IMR-90 (cell line): ENCODE measurements around the gene ABTB2. TPM values are rescaled to one million over a fixed set of nuclear protein-coding genes. Genes with fewer than 3 reads are reported as not detected.

Experiments
- ATAC-seq: fragments of 200-7000 bp; cut with Tn5 transposase; 2 replicates; pipeline ENCODE4 v1.9.1; 2020; ENCODE audit warnings: low read depth, mild to moderate bottlenecking, moderate library complexity
- BruUV-seq: library from RNA; stranded (reverse); fragments of 400-500 nt; replicated peaks from 2 replicates; lab custom pipeline; 2021; lab: Mats Ljungman, UMichigan
- CTCF ChIA-PET: fragments of 300-600 bp; formaldehyde crosslinking; extraction: SDS; loops from one replicate; lab custom pipeline; 2021; ENCODE audit warnings: antibody characterized with exemption; lab: Yijun Ruan, JAX
- POLR2A ChIA-PET: fragments of 300-600 bp; sonication (Branson Sonifier 250); formaldehyde crosslinking; loops from one replicate; lab custom pipeline; 2022; ENCODE audit warnings: antibody characterized with exemption; ENCODE audit not compliant: unreplicated experiment; lab: Charles Lee
- DNase-seq: peaks from one replicate; pipeline ENCODE4 v3.0.0; 2013
- H2AFZ ChIP-seq: replicated peaks from 2 replicates; pipeline ENCODE3; 2013; ENCODE audit warnings: low read length, mild to moderate bottlenecking; ENCODE audit not compliant: poor library complexity
- H2AK5ac ChIP-seq: 2 replicates; pipeline ENCODE4 v1.6.1; 2013; ENCODE audit warnings: low read depth, low read length, inconsistent platforms
- H2AK9ac ChIP-seq: replicated peaks from 2 replicates; pipeline ENCODE3; 2013; ENCODE audit warnings: mild to moderate bottlenecking, low read depth, low read length, moderate library complexity; ENCODE audit not compliant: poor library complexity
- H2BK120ac ChIP-seq: 2 replicates; pipeline ENCODE4 v1.6.1; 2013; ENCODE audit warnings: low read depth, low read length, inconsistent platforms
- H2BK15ac ChIP-seq: 3 replicates; pipeline ENCODE4 v1.6.1; 2013; ENCODE audit warnings: low read depth, low read length, inconsistent platforms
- H2BK20ac ChIP-seq: 2 replicates; pipeline ENCODE4 v1.6.1; 2013; ENCODE audit warnings: low read depth, mild to moderate bottlenecking, inconsistent platforms, low read length, moderate library complexity
- H2BK5ac ChIP-seq: 2 replicates; pipeline ENCODE4 v1.6.1; 2013; ENCODE audit warnings: mild to moderate bottlenecking, low read depth, low read length, inconsistent platforms; ENCODE audit not compliant: poor library complexity, severe bottlenecking
- H3K14ac ChIP-seq: replicated peaks from 2 replicates; pipeline ENCODE4 v1.6.1; 2013; ENCODE audit warnings: low read depth, low read length, inconsistent platforms
- H3K18ac ChIP-seq: 2 replicates; pipeline ENCODE4 v1.6.1; 2013; ENCODE audit warnings: low read depth, low read length, control low read depth
- H3K23ac ChIP-seq: 2 replicates; pipeline ENCODE4 v1.6.1; 2013; ENCODE audit warnings: low read depth, low read length, inconsistent platforms
- H3K27ac ChIP-seq: 2 replicates; pipeline ENCODE4 v1.5.1; 2013; ENCODE audit warnings: mild to moderate bottlenecking, control low read depth, low read length; ENCODE audit not compliant: insufficient read depth
- H3K27me3 ChIP-seq: 2 replicates; pipeline ENCODE4 v1.6.1; 2013; ENCODE audit warnings: low read length; ENCODE audit not compliant: control insufficient read depth, insufficient read depth
- H3K36me3 ChIP-seq: 2 replicates; pipeline ENCODE4 v1.6.1; 2013; ENCODE audit warnings: low read length, mixed read lengths; ENCODE audit not compliant: control insufficient read depth, insufficient read depth
- H3K4ac ChIP-seq: 2 replicates; pipeline ENCODE4 v1.6.1; 2013; ENCODE audit warnings: low read depth, low read length, inconsistent platforms
- H3K4me1 ChIP-seq: 2 replicates; pipeline ENCODE4 v1.6.1; 2013; ENCODE audit warnings: low read length, mixed read lengths; ENCODE audit not compliant: control insufficient read depth, insufficient read depth
- H3K4me2 ChIP-seq: 2 replicates; pipeline ENCODE4 v1.6.1; 2013; ENCODE audit warnings: low read depth, mild to moderate bottlenecking, control low read depth, low read length, moderate library complexity
- H3K4me3 ChIP-seq: 2 replicates; pipeline ENCODE4 v1.5.1; 2013; ENCODE audit warnings: low read depth, mild to moderate bottlenecking, control low read depth, low read length, moderate library complexity; ENCODE audit not compliant: insufficient read depth
- H3K56ac ChIP-seq: 2 replicates; pipeline ENCODE4 v1.6.1; 2013; ENCODE audit warnings: low read length, inconsistent platforms; ENCODE audit not compliant: insufficient read depth; ENCODE audit errors: extremely low read depth
- H3K79me1 ChIP-seq, 2 experiments: 2 replicates each; pipeline ENCODE4 v1.6.1; 2013; ENCODE audit warnings: low read length in 2 of 2, inconsistent platforms in 1 of 2, low read depth in 1 of 2
- H3K9ac ChIP-seq: 2 replicates; pipeline ENCODE4 v1.6.1; 2013; ENCODE audit warnings: low read depth, low read length, control low read depth
- H3K9me1 ChIP-seq: 2 replicates; pipeline ENCODE4 v1.6.1; 2013; ENCODE audit warnings: low read length, inconsistent platforms; ENCODE audit not compliant: insufficient read depth
- H3K9me3 ChIP-seq: 2 replicates; pipeline ENCODE4 v1.6.1; 2013; ENCODE audit warnings: low read length; ENCODE audit not compliant: control insufficient read depth, insufficient read depth
- H4K20me1 ChIP-seq: 2 replicates; pipeline ENCODE4 v1.6.1; 2013; ENCODE audit warnings: low read length, inconsistent platforms; ENCODE audit not compliant: insufficient read depth
- H4K5ac ChIP-seq: 2 replicates; pipeline ENCODE4 v1.6.1; 2013; ENCODE audit warnings: mild to moderate bottlenecking, low read depth, low read length, control low read depth
- H4K8ac ChIP-seq, 2 experiments: 2 replicates each; pipeline ENCODE4 v1.6.1; 2013; ENCODE audit warnings: low read depth in 2 of 2, low read length in 2 of 2, control low read depth in 1 of 2, inconsistent platforms in 1 of 2
- H4K91ac ChIP-seq: 2 replicates; pipeline ENCODE4 v1.6.1; 2013; ENCODE audit warnings: low read depth, low read length, inconsistent platforms; ENCODE audit not compliant: insufficient read depth
- CEBPB ChIP-seq: IDR thresholded peaks from 2 replicates; pipeline ENCODE4 v1.6.1; 2012; ENCODE audit warnings: low read depth, low read length, improper control_type of control experiment
- CTCF ChIP-seq: conservative IDR thresholded peaks from 2 replicates; pipeline ENCODE4 v1.5.1; 2012; ENCODE audit warnings: mild to moderate bottlenecking, low read depth, low read length, improper control_type of control experiment
- POLR2A ChIP-seq: IDR thresholded peaks from 2 replicates; pipeline ENCODE4 v1.6.1; 2012; ENCODE audit warnings: mild to moderate bottlenecking, low read depth, low read length
- RAD21 ChIP-seq: IDR thresholded peaks from 2 replicates; pipeline ENCODE4 v1.6.1; 2012; ENCODE audit warnings: low read length, improper control_type of control experiment
- RCOR1 ChIP-seq: IDR thresholded peaks from 2 replicates; pipeline ENCODE4 v1.6.1; 2012; ENCODE audit warnings: mild to moderate bottlenecking, low read length, improper control_type of control experiment; ENCODE audit not compliant: insufficient replicate concordance
- SMC3 ChIP-seq: fragments of 150-350 bp; IDR thresholded peaks from 2 replicates; pipeline ENCODE4 v1.6.1; 2016; ENCODE audit warnings: low read depth, mild to moderate bottlenecking, antibody characterized with exemption, low read length, moderate library complexity
- WGBS, 2 experiments: methylation state at CpG; one replicate each; pipeline versions ENCODE4 v1.1.5 to v1.1.7; 2013; ENCODE audit warnings: missing lambda C conversion rate in 2 of 2; ENCODE audit not compliant: insufficient read length in 1 of 2; ENCODE audit errors: extremely low coverage in 2 of 2; 5-methylcytosine and 5-hydroxymethylcytosine counted together
- dilution Hi-C: fragments of 300-500 bp; cut with HindIII; formaldehyde crosslinking; loops from one replicate; pipeline ENCODE4 v1.14.3; 2018; ENCODE audit warnings: low sequenced_read_pairs; ENCODE audit not compliant: unreplicated experiment
- in situ Hi-C: fragments of 300-500 bp; cut with MboI; formaldehyde crosslinking; loops from 3 replicates; pipeline ENCODE4 v1.14.3; 2019; ENCODE audit warnings: low sequenced_read_pairs, inconsistent platforms, mixed read lengths
- intact Hi-C: fragments of 100-400 bp; cut with micrococcal nuclease; formaldehyde crosslinking; loops from 2 replicates; pipeline ENCODE4 v1.10.0; 2022
- polyA plus RNA-seq, 3 experiments: library from polyadenylated mRNA; depleted of rRNA; stranded (reverse); fragments of >200 nt; gene quantifications; 2 replicates each; pipeline ENCODE4 v1.2.3, GENCODE V29; 2012; ENCODE audit warnings: low replicate concordance in 1 of 3
- total RNA-seq: library from RNA; depleted of rRNA; stranded (reverse); fragments of >200 nt; gene quantifications from 2 replicates; pipeline ENCODE4 v1.2.3, GENCODE V29; 2012

Gene ABTB2
- total and polyA plus RNA-seq, 2 of the 4 experiments (the other 2 are of a cell fraction) = 0.18 to 2.0 TPM

GRCh38 chr11:34260072-34260575 is 97.7 kb downstream of the ABTB2 start:
- H3K4me1 ChIP-seq = peaks cover 3% of the 10 kb centered on the region; the same call in 1 of the 2 replicates
- no peak for DNase-seq
- no peak overlapping the region for H2AFZ ChIP-seq
- H3K27ac ChIP-seq = no peak overlapping the region
- CTCF ChIA-PET = no interaction called here
- no peak for ATAC-seq
- no peak overlapping the region for H2BK120ac ChIP-seq
- no peak overlapping the region for H3K14ac ChIP-seq
- POLR2A ChIA-PET = no interaction called here
- no peak overlapping the region for H3K56ac ChIP-seq
- no peak overlapping the region for H3K9ac ChIP-seq
- BruUV-seq = no TSS peak
- H2BK5ac ChIP-seq = no peak overlapping the region
- H4K20me1 ChIP-seq = no peaks in the 10 kb centered on the region
- H3K36me3 ChIP-seq = no peaks in the 10 kb centered on the region
- H3K27me3 ChIP-seq = peaks cover 16% of the 10 kb centered on the region
- H3K4me2 ChIP-seq = no peak overlapping the region
- no peak overlapping the region for H4K8ac ChIP-seq
- in situ Hi-C loops = no loop called here
- peaks cover 9% of the 10 kb centered on the region for H3K9me1 ChIP-seq
- H3K4me3 ChIP-seq = no peak overlapping the region
- TF ChIP-seq RCOR1 = no peak
- no peak for TF ChIP-seq CTCF
- TF ChIP-seq POLR2A = no peak
- TF ChIP-seq RAD21 = no peak
- no peak for TF ChIP-seq CEBPB
- no peak for TF ChIP-seq SMC3
- no peak overlapping the region for H2AK9ac ChIP-seq
- H3K18ac ChIP-seq = no peak overlapping the region
- no peak overlapping the region for H2BK20ac ChIP-seq
- intact Hi-C loops = no loop called here
- no peak overlapping the region for H4K5ac ChIP-seq
- H4K91ac ChIP-seq = no peak overlapping the region
- no peaks in the 10 kb centered on the region for H3K9me3 ChIP-seq
- H2BK15ac ChIP-seq = no peak overlapping the region
- H3K79me1 ChIP-seq = peaks cover 0 to 3% of the 10 kb centered on the region in 2 experiments; a peak in 1 of 4 replicates
- H3K4ac ChIP-seq = no peak overlapping the region
- WGBS, 2 experiments = 100% methylated on average over 4 of the region's 10 CpGs; no CpG with 5 or more reads in 1 of the 2 experiments
- dilution Hi-C loops = loop anchor here (10.0 kb wide), 1 partner anchor 95 kb away; the partner anchor contains the start of gene ABTB2
- H2AK5ac ChIP-seq = no peak overlapping the region
- no peak overlapping the region for H3K23ac ChIP-seq
